ENCODE results near the gene RCE1. TPM values are rescaled to one million over a fixed set of nuclear protein-coding genes. Genes with fewer than 3 reads are reported as not detected.

Gene RCE1
- total RNA-seq, 1 experiment from 2014 or later = 23.5 TPM

DNA sequence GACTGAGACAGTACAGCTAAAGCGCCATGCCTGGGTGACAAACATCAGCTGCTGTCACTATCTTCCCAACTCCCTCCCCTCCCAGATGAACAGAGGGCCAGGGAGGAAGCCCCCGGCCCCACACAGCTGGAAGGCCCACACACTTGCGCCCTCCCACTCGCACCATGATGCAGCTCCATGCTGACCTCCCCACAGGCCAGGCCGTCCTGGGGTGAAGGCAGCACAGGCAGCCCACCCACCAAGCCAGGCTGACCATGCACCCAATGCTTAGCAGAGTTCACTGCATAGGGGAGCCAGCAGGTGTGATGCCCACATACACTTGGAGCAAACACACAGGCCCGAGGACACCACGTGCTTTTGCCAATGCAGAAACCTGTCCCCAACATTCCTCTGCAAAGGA is 35.8 kb downstream of the RCE1 start:
- intact Hi-C loops (cut with micrococcal nuclease; ENCODE audit: unreplicated experiment) = no loop called here

GRCh38 chr11:66879583-66879982 is 36.3 kb downstream of the RCE1 start:
- TF ChIP-seq CTCF (IDR thresholded peaks at IDR 0.05; ENCODE audit: unreplicated experiment) = no peak
- peaks cover 53% of the 10 kb centered on the region for H3K4me1 Mint-ChIP-seq (ENCODE audit: low read depth, unreplicated experiment)
- H3K36me3 Mint-ChIP-seq (ENCODE audit: insufficient read depth, unreplicated experiment) = no peaks in the 10 kb centered on the region
- H3K27ac Mint-ChIP-seq (ENCODE audit: unreplicated experiment) = no peak overlapping the region
- H3K9me3 Mint-ChIP-seq (ENCODE audit: low read depth, unreplicated experiment) = no peaks in the 10 kb centered on the region
- CTCF ChIA-PET = no interaction called here
- H3K27me3 Mint-ChIP-seq (ENCODE audit: unreplicated experiment) = peaks cover 9% of the 10 kb centered on the region
- H3K4me3 Mint-ChIP-seq (ENCODE audit: low read depth, unreplicated experiment) = no peak overlapping the region
- BruUV-seq (replicated peaks) = no TSS peak
- DNase-seq = no peak
- intact Hi-C loops (cut with micrococcal nuclease; ENCODE audit: unreplicated experiment) = no loop called here

More for the DNA sequence above, 35.8 kb downstream of the RCE1 start:
- Mint-ChIP-seq H3K9me3 (ENCODE audit: low read depth, unreplicated experiment) (no peaks in the 10 kb centered on the region), H3K36me3 (ENCODE audit: insufficient read depth, unreplicated experiment) (no peaks in the 10 kb centered on the region), H3K27ac (ENCODE audit: unreplicated experiment) (no peak overlapping the region), H3K27me3 (ENCODE audit: unreplicated experiment) (peaks cover 9% of the 10 kb centered on the region), H3K4me1 (ENCODE audit: low read depth, unreplicated experiment) (peaks cover 53% of the 10 kb centered on the region), H3K4me3 (ENCODE audit: low read depth, unreplicated experiment) (no peak overlapping the region)
- no TSS peak for BruUV-seq (replicated peaks)
- CTCF ChIA-PET = no interaction called here
- no peak for TF ChIP-seq CTCF (IDR thresholded peaks at IDR 0.05; ENCODE audit: unreplicated experiment)
- DNase-seq = no peak

DNA sequence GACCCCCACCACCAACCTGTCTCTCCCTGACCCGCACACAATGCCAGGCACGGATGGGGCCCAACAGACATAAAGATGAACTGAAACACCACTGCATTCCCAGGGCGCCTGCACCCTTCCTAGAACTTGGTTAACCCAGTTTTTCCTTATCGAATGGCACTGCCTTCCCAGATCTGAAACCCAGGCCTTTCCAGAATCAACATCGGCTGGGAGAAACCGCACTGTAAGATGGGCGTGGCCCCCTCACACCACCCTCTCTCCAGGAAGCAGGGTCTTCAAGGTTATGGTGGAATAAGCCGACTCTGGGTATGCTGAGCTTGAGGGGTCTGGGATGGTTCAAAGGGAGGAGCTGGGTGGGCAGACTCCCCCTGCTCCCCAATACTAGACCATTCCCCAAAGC is 36.8 kb downstream of the RCE1 start:
- Mint-ChIP-seq H3K27me3 (ENCODE audit: unreplicated experiment) (peaks cover 7% of the 10 kb centered on the region), H3K9me3 (ENCODE audit: low read depth, unreplicated experiment) (no peaks in the 10 kb centered on the region), H3K4me1 (ENCODE audit: low read depth, unreplicated experiment) (peaks cover 52% of the 10 kb centered on the region), H3K4me3 (ENCODE audit: low read depth, unreplicated experiment) (no peak overlapping the region), H3K27ac (ENCODE audit: unreplicated experiment) (no peak overlapping the region), H3K36me3 (ENCODE audit: insufficient read depth, unreplicated experiment) (no peaks in the 10 kb centered on the region)
- TF ChIP-seq CTCF (IDR thresholded peaks at IDR 0.05; ENCODE audit: unreplicated experiment) = no peak
- CTCF ChIA-PET = no interaction called here
- no peak for DNase-seq
- BruUV-seq (replicated peaks) = no TSS peak
- intact Hi-C loops (cut with micrococcal nuclease; ENCODE audit: unreplicated experiment) = no loop called here

DNA sequence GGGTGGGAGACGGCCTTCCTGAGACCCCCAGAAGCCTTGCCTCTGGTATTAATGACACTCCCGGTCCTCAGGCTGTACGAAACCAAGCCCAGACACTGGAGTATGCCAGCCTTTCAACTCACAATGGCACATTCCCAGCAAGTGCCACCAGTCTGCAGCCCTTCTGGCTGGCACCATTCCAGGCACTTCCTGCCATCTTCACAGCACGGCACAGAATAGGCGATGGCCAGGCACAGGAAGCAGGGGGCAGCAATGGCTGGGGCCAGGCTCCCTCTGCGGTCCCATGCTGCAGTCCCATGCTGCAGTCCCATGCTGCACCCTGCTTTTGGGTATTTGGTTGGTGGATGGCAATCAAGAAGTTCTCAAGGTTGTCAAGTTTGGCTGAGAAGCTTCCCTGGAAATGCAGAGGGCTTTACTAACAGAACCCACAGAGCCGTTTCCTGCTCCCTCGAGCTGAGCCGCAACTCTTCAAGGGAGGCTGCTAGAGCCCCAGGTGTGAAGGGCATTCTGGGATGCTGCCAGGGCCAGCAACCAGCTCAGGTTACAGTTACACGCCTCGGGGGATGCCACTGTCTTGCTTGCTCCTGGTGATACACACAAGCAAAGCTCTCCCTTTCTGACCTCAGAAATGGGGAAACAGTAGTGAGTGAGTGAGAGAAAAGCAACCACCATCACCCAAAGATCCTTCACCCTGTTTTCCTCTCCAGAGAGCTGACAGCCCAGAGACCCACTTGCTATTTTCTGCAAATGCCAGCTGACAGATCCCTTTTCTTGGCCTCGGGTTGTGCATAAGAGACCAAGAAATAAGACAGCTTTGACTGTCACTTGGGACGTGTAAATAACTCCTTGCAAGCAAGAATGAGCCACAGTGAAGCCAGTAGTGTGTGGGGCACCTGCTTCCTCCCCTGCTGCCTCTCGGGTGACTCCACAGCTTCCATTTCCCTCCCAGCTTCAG is 37.5 kb downstream of the RCE1 start:
- peaks cover 44% of the 10 kb centered on the region for H3K4me1 Mint-ChIP-seq (ENCODE audit: low read depth, unreplicated experiment)
- no peaks in the 10 kb centered on the region for H3K27me3 Mint-ChIP-seq (ENCODE audit: unreplicated experiment)
- DNase-seq = peak; percentile 79
- no TSS peak for BruUV-seq (replicated peaks)
- no peak for TF ChIP-seq CTCF (IDR thresholded peaks at IDR 0.05; ENCODE audit: unreplicated experiment)
- intact Hi-C loops (cut with micrococcal nuclease; ENCODE audit: unreplicated experiment) = no loop called here
- H3K36me3 Mint-ChIP-seq (ENCODE audit: insufficient read depth, unreplicated experiment) = no peaks in the 10 kb centered on the region
- no peak overlapping the region for H3K4me3 Mint-ChIP-seq (ENCODE audit: low read depth, unreplicated experiment)
- no peak overlapping the region for H3K27ac Mint-ChIP-seq (ENCODE audit: unreplicated experiment)
- CTCF ChIA-PET = interaction anchor here (0.7 to 1.5 kb wide), 4 partner anchors 11 to 175 kb away, joined by 3 to 6 read pairs (median 4); no protein-coding TSS in a partner anchor
- no peaks in the 10 kb centered on the region for H3K9me3 Mint-ChIP-seq (ENCODE audit: low read depth, unreplicated experiment)
